DOHH2 (cell line): Measurements from ENCODE around the gene CLPX.
"Not testable (repeated sequence)": the region's sequence is repeated elsewhere in the genome, so short reads cannot be mapped to it uniquely, and the experiment has no call there.

Experiments used
- CTCF ChIP-seq: fragments of 200-600 bp; sonication (generic); IDR thresholded peaks from one replicate; pipeline ENCODE4 v1.5.1; 2014; ENCODE audit warnings: antibody characterized with exemption, mild to moderate bottlenecking, low read depth, low read length; ENCODE audit not compliant: poor library complexity, severe bottlenecking
- EZH2phosphoT487 ChIP-seq: fragments of 200-600 bp; sonication (generic); IDR thresholded peaks from 2 replicates; pipeline ENCODE4 v1.6.1; 2017; ENCODE audit warnings: borderline replicate concordance, mild to moderate bottlenecking, antibody characterized with exemption, low read length, moderate library complexity, mixed read lengths

DNA sequence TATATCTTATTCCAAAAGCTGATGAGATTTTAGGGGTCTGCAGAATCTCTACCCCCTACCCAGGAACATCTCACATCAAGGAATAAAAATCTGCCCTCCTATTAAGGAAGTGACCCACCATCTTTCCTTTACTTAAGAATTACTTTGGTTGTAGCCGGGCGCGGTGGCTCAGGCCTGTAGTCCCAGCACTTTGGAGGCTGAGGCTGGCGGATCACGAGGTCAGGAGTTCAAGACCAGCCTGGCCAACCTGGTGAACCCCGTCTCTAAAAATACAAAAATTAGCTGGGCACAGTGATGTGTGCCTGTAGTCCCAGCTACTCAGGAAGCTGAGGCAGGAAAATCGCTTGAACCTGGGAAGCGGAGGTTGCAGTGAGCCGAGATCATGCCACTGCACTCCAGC lies 3.3 kb upstream of the CLPX start:
- not testable (repeated sequence) for TF ChIP-seq CTCF, EZH2phosphoT487
